Measurements from ENCODE around the gene ASAP2.

ASAP2 gene

GRCh38 chr2:9412781-9413180, 206.2 kb downstream of the ASAP2 start:
- Histone ChIP-seq H3K27ac (peak overlapping the region in 3 of 11 experiments; percentile 23 to 77 (median 31); a peak in 6 of 22 replicates), H3K36me3 (peaks cover 54 to 95% (median 80%) of the 10 kb centered on the region in 11 experiments)
- TF ChIP-seq Cebpa-rat (IDR thresholded peaks at IDR 0.05): no peak

DNA sequence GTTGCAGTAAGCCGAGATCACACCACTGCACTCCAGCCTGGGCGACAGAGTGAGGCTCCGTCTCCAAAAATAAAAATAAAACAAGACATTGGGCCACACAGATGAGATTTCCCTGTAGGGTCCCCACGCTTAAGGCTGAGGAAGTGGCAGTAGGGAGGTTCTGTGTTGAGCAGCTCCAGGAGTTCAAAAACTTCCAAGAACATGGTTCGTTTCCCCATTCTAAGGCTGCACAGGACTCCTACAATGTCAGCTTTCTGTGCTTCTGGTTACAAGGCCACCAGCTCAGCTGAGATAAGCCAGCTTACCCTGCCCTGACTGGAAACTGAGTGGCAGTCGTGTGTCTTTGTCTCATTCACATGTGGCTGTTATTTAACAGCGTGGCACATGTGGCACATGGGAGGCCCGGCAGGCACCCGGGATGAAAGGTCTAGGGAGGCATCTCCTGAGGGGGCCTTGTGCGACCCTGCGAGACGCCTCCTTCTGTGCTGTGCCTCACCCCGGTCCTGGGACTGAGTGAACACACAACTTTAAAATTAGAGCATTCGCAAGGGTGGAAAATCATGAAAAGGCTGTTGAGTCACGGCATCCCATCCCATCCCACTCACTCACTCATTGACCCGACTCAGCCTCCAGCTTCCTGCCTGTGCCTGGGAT, 209.0 kb downstream of the ASAP2 start:
- Histone ChIP-seq H3K27me3 (no peaks in the 10 kb centered on the region), H3K36me3 (peaks cover 49 to 93% (median 79%) of the 10 kb centered on the region in 11 experiments)

More at GRCh38 chr2:9412781-9413180, 206.2 kb downstream of the ASAP2 start:
- Histone ChIP-seq H3K4me1 (peaks cover 40 to 87% (median 49%) of the 10 kb centered on the region in 10 experiments), H4K20me1 (peaks cover 0 to 28% (median 13%) of the 10 kb centered on the region in 11 experiments; a peak in 9 of 22 replicates), H3K27me3 (no peaks in the 10 kb centered on the region), H3K4me2 (no peak overlapping the region; a peak in 1 of 22 replicates), H3K9me3 (replicated peaks in 1 of 11) (no peaks in the 10 kb centered on the region), H3K9ac (no peak overlapping the region), H3K4me3 (no peak overlapping the region)

DNA sequence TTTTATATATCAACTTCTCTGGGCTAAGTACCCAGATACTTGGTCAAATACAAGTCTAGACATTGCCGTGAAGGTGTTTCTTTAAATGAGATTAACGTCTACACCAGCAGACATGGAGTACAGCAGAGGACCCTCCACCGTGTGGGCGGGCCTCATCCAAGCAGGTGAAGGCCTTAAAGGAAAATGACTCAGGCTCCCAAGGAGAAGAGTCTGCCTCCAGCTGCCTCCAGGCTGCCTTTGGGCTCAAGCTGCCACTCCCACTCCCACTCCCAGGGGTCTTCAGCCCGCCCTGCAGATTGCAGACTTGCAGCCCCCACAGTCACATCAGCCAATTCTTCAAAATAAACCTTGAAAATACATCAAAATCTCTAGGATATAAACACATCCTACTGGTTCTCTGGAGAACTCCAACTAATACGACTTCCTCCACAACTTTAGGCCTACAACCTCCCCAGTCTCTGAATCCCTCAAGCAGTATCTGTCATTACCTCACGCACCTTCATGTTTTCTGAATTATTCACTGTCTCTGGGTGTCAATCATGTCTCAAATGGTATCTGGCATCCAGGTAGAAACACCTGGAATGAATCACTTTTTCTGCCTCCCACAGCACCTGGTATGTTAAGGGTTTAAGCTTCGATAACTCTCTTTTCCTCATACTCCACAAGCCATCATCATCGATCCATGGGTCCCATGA, 209.8 kb downstream of the ASAP2 start:
- Histone ChIP-seq H3K9me3 (replicated peaks in 1 of 11) (no peaks in the 10 kb centered on the region), H3K4me2 (peak overlapping the region in 4 of 11 experiments; percentile 37 to 81 (median 78); a peak in 7 of 22 replicates), H3K36me3 (peaks cover 42 to 88% (median 71%) of the 10 kb centered on the region in 11 experiments), H3K27ac (peak overlapping the region in 3 of 11 experiments; percentile 11 to 56 (median 32); a peak in 5 of 22 replicates), H3K9ac (peak overlapping the region in 2 of 11 experiments; percentile 35 to 42; a peak in 2 of 22 replicates), H3K27me3 (no peaks in the 10 kb centered on the region), H3K4me1 (peaks cover 19 to 90% (median 32%) of the 10 kb centered on the region in 10 experiments), H4K20me1 (peaks cover 5 to 52% (median 32%) of the 10 kb centered on the region in 11 experiments; a peak in 17 of 22 replicates), H3K4me3 (0 out of 20 replicates have a peak overlapping the region, but pooled peaks of 1 of the 10 experiments have one; percentile 18)
- TF ChIP-seq Cebpa-rat (IDR thresholded peaks at IDR 0.05): no peak

More for the DNA sequence above, 209.0 kb downstream of the ASAP2 start:
- Histone ChIP-seq H3K4me3 (peak overlapping the region in 1 of 10 experiments; percentile 18; a peak in 1 of 20 replicates), H3K9me3 (replicated peaks in 1 of 11) (no peaks in the 10 kb centered on the region), H4K20me1 (peaks cover 4 to 49% (median 27%) of the 10 kb centered on the region in 11 experiments; a peak in 17 of 22 replicates), H3K9ac (peak overlapping the region in 3 of 11 experiments; percentile 35 to 49 (median 42); a peak in 4 of 22 replicates), H3K27ac (peak overlapping the region in 5 of 11 experiments; percentile 11 to 56 (median 41); a peak in 6 of 22 replicates), H3K4me1 (peaks cover 19 to 88% (median 31%) of the 10 kb centered on the region in 10 experiments), H3K4me2 (peak overlapping the region in 4 of 11 experiments; percentile 37 to 81 (median 78); a peak in 7 of 22 replicates)
- no peak for TF ChIP-seq Cebpa-rat (IDR thresholded peaks at IDR 0.05)

DNA sequence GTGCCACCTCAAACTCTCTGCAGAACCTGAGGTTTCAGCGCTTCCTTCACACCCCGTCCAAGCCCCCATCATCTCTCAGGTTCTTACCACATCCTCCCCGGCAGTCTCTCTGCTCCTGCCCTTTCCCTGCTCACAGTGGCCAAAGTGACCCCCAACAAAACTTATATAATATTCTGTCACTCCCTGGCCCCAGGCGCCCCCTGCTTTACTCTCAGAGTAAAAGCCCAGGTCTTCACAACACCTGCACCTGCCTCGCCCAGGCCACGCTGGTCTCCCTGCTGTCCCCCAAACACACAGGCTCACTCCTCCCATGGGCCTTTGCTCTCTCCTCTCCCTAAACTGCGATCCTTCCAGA, 210.3 kb downstream of the ASAP2 start:
- Histone ChIP-seq H3K9ac (0 out of 22 replicates have a peak overlapping the region, but pooled peaks of 2 of the 11 experiments have one; percentile 6 to 35), H3K4me3 (no peak overlapping the region), H3K27me3 (no peaks in the 10 kb centered on the region), H3K4me2 (peak overlapping the region in 3 of 11 experiments; percentile 78 to 81 (median 79); a peak in 6 of 22 replicates), H3K4me1 (peaks cover 21 to 90% (median 32%) of the 10 kb centered on the region in 10 experiments), H3K9me3 (replicated peaks in 1 of 11) (no peaks in the 10 kb centered on the region), H4K20me1 (peaks cover 9 to 56% (median 37%) of the 10 kb centered on the region in 11 experiments; a peak in 18 of 22 replicates), H3K27ac (no peak overlapping the region), H3K36me3 (peaks cover 36 to 83% (median 66%) of the 10 kb centered on the region in 11 experiments)
- TF ChIP-seq Cebpa-rat (IDR thresholded peaks at IDR 0.05): no peak

DNA sequence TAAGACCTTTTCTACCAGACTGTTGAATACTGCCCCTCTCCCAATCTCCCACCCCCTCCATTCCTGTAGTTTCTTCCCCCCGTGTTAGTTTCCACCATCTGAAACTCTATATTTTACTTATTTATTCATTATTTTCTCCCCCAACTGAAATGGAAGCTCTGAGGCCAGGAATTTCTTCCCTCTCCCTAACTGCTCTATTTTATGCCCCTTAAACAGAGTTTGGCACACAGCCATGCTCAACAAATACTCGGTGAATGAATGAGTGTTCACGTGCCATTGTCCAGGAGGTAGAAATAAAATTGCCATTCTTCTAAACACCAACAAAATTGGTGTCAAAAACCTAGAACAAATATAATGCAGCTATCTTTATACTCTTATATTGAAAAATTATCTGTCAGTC, 211.1 kb downstream of the ASAP2 start:
- H3K4me2 ChIP-seq: no peak overlapping the region
- peaks cover 24 to 86% (median 35%) of the 10 kb centered on the region in 10 experiments for H3K4me1 ChIP-seq
- no peak overlapping the region for H3K4me3 ChIP-seq
- no peaks in the 10 kb centered on the region for H3K9me3 ChIP-seq (replicated peaks in 1 of 11)
- H3K27me3 ChIP-seq: no peaks in the 10 kb centered on the region
- peaks cover 31 to 76% (median 58%) of the 10 kb centered on the region in 11 experiments for H3K36me3 ChIP-seq
- no peak overlapping the region for H3K9ac ChIP-seq
- H3K27ac ChIP-seq: no peak overlapping the region
- peaks cover 12 to 61% (median 43%) of the 10 kb centered on the region in 11 experiments; a peak in 18 of 22 replicates for H4K20me1 ChIP-seq
- TF ChIP-seq Cebpa-rat (IDR thresholded peaks at IDR 0.05): no peak

DNA sequence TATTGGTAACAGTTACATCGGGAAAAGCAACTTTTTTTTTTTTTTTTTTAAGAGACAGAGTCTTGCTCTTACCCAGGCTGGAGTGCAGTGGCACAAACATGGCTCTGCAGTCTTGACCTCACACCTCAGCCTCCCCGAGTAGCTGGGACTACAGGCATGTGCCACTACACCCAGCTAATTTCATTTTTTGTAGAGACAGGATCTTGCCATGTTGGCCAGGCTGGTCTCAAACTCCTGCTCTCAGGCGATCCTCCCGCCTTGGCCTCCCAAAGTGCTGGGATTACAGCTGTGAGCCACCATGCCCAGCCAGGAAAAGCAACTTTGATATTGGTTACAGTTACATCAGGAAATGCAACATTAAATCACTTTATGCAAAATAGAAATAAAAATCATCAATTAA, 212.1 kb downstream of the ASAP2 start:
- Histone ChIP-seq H3K9me3 (replicated peaks in 1 of 11) (no peaks in the 10 kb centered on the region), H3K4me2 (peak overlapping the region in 1 of 11 experiments; percentile 11; a peak in 1 of 22 replicates), H3K27me3 (no peaks in the 10 kb centered on the region), H3K36me3 (peaks cover 23 to 67% (median 49%) of the 10 kb centered on the region in 11 experiments), H3K9ac (no peak overlapping the region), H3K27ac (no peak overlapping the region), H3K4me3 (no peak overlapping the region), H3K4me1 (peaks cover 24 to 77% (median 35%) of the 10 kb centered on the region in 10 experiments), H4K20me1 (peaks cover 12 to 63% (median 43%) of the 10 kb centered on the region in 11 experiments; a peak in 18 of 22 replicates)
- TF ChIP-seq Cebpa-rat (IDR thresholded peaks at IDR 0.05): no peak

GRCh38 chr2:9419541-9419940, 212.9 kb downstream of the ASAP2 start:
- peaks cover 28 to 73% (median 40%) of the 10 kb centered on the region in 10 experiments for H3K4me1 ChIP-seq
- no peaks in the 10 kb centered on the region for H3K9me3 ChIP-seq (replicated peaks in 1 of 11)
- H3K27ac ChIP-seq: no peak overlapping the region
- H4K20me1 ChIP-seq: peaks cover 12 to 63% (median 43%) of the 10 kb centered on the region in 11 experiments; a peak in 18 of 22 replicates
- H3K36me3 ChIP-seq: peaks cover 20 to 59% (median 41%) of the 10 kb centered on the region in 11 experiments
- H3K27me3 ChIP-seq: no peaks in the 10 kb centered on the region
- TF ChIP-seq Cebpa-rat (IDR thresholded peaks at IDR 0.05): no peak
- peak overlapping the region in 3 of 11 experiments; percentile 17 to 99 (median 21); a peak in 5 of 22 replicates for H3K4me2 ChIP-seq
- H3K4me3 ChIP-seq: no peak overlapping the region
- H3K9ac ChIP-seq: no peak overlapping the region

DNA sequence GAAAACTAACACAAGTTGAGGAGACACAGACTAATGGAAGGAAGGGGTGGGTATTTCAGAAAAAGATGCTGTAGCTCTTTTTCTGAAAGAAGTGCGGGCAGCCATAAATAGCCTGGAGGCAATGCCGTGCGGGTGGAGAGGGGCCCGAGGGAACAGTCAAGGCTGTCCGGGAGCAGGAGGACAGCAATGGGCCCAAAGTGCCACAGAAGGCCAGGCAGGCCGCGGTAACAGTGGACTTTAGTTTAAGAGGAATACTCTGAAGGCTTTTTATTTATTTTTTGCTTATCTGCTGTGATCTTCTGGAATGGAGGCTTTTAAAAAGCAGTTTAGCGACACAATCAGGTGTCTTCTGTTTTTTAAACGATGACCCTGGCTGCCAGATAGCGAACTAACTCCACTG, 213.9 kb downstream of the ASAP2 start:
- H3K9ac ChIP-seq: peak overlapping the region in 9 of 11 experiments; percentile 1 to 62 (median 31); a peak in 7 of 22 replicates
- no peaks in the 10 kb centered on the region for H3K27me3 ChIP-seq
- no peak overlapping the region for H3K27ac ChIP-seq
- no peak for TF ChIP-seq Cebpa-rat (IDR thresholded peaks at IDR 0.05)
- H3K4me2 ChIP-seq: peak overlapping the region; percentile 20 to 99 (median 96); a peak in 19 of 22 replicates
- no peaks in the 10 kb centered on the region for H3K9me3 ChIP-seq (replicated peaks in 1 of 11)
- no peak overlapping the region for H3K4me3 ChIP-seq
- peaks cover 12 to 60% (median 43%) of the 10 kb centered on the region in 11 experiments; a peak in 18 of 22 replicates for H4K20me1 ChIP-seq
- peaks cover 38 to 73% (median 49%) of the 10 kb centered on the region in 10 experiments for H3K4me1 ChIP-seq
- peaks cover 20 to 52% (median 35%) of the 10 kb centered on the region in 11 experiments for H3K36me3 ChIP-seq
